NOMO-1 treated with DMSO at 0.1 percent for 48 hours (cell line): ENCODE measurements around the gene MSI1.

ENCODE experiments used
- DNase-seq: peaks from one replicate; lab custom pipeline; 2025; ENCODE audit not compliant: unreplicated experiment; lab: John Stamatoyannopoulos, UW

Gene MSI1

GRCh38 chr12:120324841-120325417, 44.0 kb downstream of the MSI1 start:
- no peak for DNase-seq

- no peak for DNase-seq
Observed at GRCh38 chr12:120323772-120324171, 45.2 kb downstream of the MSI1 start.

DNA sequence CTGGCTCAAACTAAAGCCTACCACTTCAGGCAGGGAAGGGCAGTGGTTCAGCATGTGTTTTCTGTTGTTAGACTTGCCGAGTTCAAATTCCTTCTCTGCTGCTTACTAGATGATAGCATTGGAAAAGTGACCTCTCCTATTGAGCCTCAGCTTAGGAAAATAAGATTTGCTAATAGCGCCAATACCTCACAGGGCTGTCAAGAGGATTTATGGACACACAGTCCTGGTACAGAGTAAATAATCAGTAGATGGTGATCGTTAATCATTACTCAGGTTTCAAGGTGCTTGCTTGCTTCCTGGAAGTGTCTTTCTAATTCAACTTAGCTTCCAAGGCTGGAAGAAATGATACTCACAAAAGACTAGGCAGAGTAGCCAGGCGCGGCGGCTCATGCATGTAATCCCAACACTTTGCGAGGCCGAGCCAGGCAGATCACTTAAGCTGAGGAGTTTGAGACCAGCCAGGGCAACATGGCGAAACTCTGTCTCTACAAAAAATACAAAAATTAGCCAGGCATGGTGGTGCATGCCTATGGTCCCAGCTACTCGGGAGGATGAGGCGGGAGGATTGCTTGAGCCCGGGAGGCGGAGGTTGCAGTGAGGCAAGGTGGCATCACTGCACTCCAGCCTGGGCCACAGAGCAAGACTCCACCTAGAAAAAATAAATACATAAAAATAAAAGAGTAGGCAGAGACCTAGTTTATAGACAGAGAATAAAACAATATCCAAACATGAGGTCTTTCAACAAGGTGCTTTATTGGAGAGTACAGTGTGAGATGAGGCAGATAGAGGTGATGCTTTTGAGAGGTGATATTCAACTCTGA, 47.4 kb downstream of the MSI1 start:
- DNase-seq = no peak

- peak; percentile 100 for DNase-seq
Observed at GRCh38 chr12:120317224-120318105, 51.5 kb downstream of the MSI1 start.

DNA sequence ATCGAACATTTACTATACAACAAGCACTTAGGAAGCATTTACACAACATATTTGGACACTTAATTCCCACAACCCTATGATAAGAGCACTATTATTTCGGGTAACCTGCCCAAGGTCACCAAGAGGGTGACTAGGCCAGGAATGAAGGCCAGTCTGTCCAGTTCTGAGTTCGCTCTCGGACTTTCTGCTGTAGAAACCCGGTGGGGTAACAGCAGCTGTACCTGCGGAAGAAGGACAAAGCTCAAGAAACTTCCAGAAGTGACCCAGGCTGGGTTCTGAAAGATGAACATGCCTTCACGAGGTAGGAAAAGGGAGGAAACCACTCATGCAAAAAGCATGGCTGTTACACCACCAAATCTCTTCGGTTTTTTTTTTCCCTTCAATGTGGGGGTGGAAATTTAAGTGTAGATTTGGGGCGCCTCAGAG, 52.2 kb downstream of the MSI1 start:
- DNase-seq = no peak

GRCh38 chr12:120314220-120314619, 54.7 kb downstream of the MSI1 start:
- no peak for DNase-seq

- DNase-seq = peak; percentile 94
Observed at GRCh38 chr12:120301962-120302815, 66.8 kb downstream of the MSI1 start, which contains the start of gene SIRT4. Gene SIRT4, plus strand, starts transcription at chr12:120302321. Its CDS starts 1,241 bp downstream, at chr12:120303562.

- DNase-seq = peak; percentile 93
Observed at GRCh38 chr12:120292661-120293531, 76.1 kb downstream of the MSI1 start, which contains the start of gene RNU4-1. Gene RNU4-1, minus strand, starts transcription at chr12:120293237.

GRCh38 chr12:120292411-120292660, 76.6 kb downstream of the MSI1 start:
- no peak for DNase-seq
